Common myeloid progenitor, CD34-positive (primary cell): ENCODE data around the gene STAT3.

Experiments
- CTCF ChIA-PET: fragments of 350-600 bp; sonication (Branson Sonifier 250); formaldehyde crosslinking; loops from one replicate; lab custom pipeline; 2021; ENCODE audit warnings: antibody characterized with exemption; lab: Charles Lee
- POLR2A ChIA-PET: fragments of 350-600 bp; sonication (Branson Sonifier 250); formaldehyde crosslinking; loops from one replicate; lab custom pipeline; 2021; ENCODE audit warnings: antibody characterized with exemption; lab: Charles Lee
- DNase-seq, 3 donors: peaks; one replicate each; pipeline versions ENCODE4 v3.0.0 to v3.0.0-alpha.2; 2013
- H3K27ac ChIP-seq, 2 experiments: 1 replicate in 1 of 2; 2 replicates in 1 of 2; pipeline ENCODE4 v1.7.0; 2013; ENCODE audit warnings: inconsistent platforms in 2 of 2, low read length in 2 of 2, mild to moderate bottlenecking in 2 of 2, low read depth in 1 of 2, moderate library complexity in 1 of 2; ENCODE audit not compliant: severe bottlenecking in 2 of 2, insufficient read depth in 1 of 2, poor library complexity in 1 of 2
- H3K27me3 ChIP-seq, 5 experiments: replicated peaks in 2 of 5; 1 replicate in 3 of 5; 2 replicates in 2 of 5; pipeline versions ENCODE4 v1.6.1 to v1.7.0; 2013; ENCODE audit warnings: low read length in 4 of 5, mild to moderate bottlenecking in 2 of 5, moderate library complexity in 2 of 5, inconsistent platforms in 1 of 5; ENCODE audit not compliant: insufficient read depth in 5 of 5, control insufficient read depth in 4 of 5
- H3K36me3 ChIP-seq, 4 experiments: 1 replicate in 2 of 4; 2 replicates in 2 of 4; pipeline versions ENCODE4 v1.6.1 to v1.7.0; 2013; ENCODE audit warnings: low read length in 3 of 4, control low read depth in 1 of 4, mild to moderate bottlenecking in 1 of 4; ENCODE audit not compliant: control insufficient read depth in 4 of 4, insufficient read depth in 4 of 4
- H3K4me1 ChIP-seq, 4 experiments: 1 replicate in 3 of 4; 2 replicates in 1 of 4; pipeline versions ENCODE4 v1.6.1 to v1.7.1; 2013; ENCODE audit warnings: low read length in 3 of 4, mild to moderate bottlenecking in 3 of 4, control low read depth in 1 of 4, inconsistent platforms in 1 of 4, moderate library complexity in 1 of 4; ENCODE audit not compliant: control insufficient read depth in 4 of 4, insufficient read depth in 4 of 4; ENCODE audit errors: control extremely low read depth in 1 of 4
- H3K4me3 ChIP-seq, 7 experiments: 1 replicate in 4 of 7; 2 replicates in 3 of 7; pipeline versions ENCODE4 v1.5.1 to v1.7.0; 2013; ENCODE audit warnings: mild to moderate bottlenecking in 7 of 7, low read length in 6 of 7, moderate library complexity in 6 of 7, inconsistent platforms in 2 of 7, low read depth in 2 of 7, control low read depth in 1 of 7; ENCODE audit not compliant: insufficient read depth in 4 of 7, control insufficient read depth in 1 of 7; ENCODE audit errors: extremely low read depth in 1 of 7
- H3K9me3 ChIP-seq, 5 experiments: 1 replicate in 4 of 5; 2 replicates in 1 of 5; pipeline versions ENCODE4 v1.6.1 to v1.7.1; 2013; ENCODE audit warnings: low read length in 4 of 5, mild to moderate bottlenecking in 2 of 5, inconsistent platforms in 1 of 5, low read depth in 1 of 5, moderate library complexity in 1 of 5; ENCODE audit not compliant: control insufficient read depth in 4 of 5, insufficient read depth in 2 of 5; ENCODE audit errors: control extremely low read depth in 1 of 5
- WGBS: methylation state at CpG from one replicate; pipeline ENCODE4 v1.1.5; 2013; ENCODE audit not compliant: insufficient coverage; 5-methylcytosine and 5-hydroxymethylcytosine counted together

The STAT3 gene

GRCh38 chr17:42277342-42277712 lies 110.9 kb downstream of the STAT3 start:
- Histone ChIP-seq H3K4me1 (peaks cover 31 to 43% (median 37%) of the 10 kb centered on the region in 4 experiments), H3K27ac (peak overlapping the region in 1 of 2 experiments; percentile 83), H3K27me3 (no peaks in the 10 kb centered on the region), H3K4me3 (peak overlapping the region in 6 of 7 experiments; percentile 79 to 94 (median 87)), H3K36me3 (no peaks in the 10 kb centered on the region), H3K9me3 (no peaks in the 10 kb centered on the region)
- peak in 2 of 3 donors; percentile 27 to 32 for DNase-seq
- CTCF ChIA-PET: interaction anchor here (0.7 to 4.5 kb wide), 11 partner anchors 8 to 146 kb away, joined by 3 to 25 read pairs (median 3); partner anchors contain the start of genes CAVIN1 and STAT5A
- POLR2A ChIA-PET: interaction anchor here (0.9 to 2.0 kb wide), 5 partner anchors 9 to 55 kb away, joined by 3 to 23 read pairs (median 4); partner anchors contain the start of gene STAT5A
- WGBS: 32% methylated on average over 3 of the region's 6 CpGs

GRCh38 chr17:42276609-42277341 lies 111.5 kb downstream of the STAT3 start:
- no peaks in the 10 kb centered on the region for H3K36me3 ChIP-seq
- H3K27me3 ChIP-seq: no peaks in the 10 kb centered on the region
- DNase-seq: peak; percentile 67 to 79 (median 78)
- CTCF ChIA-PET: interaction anchor here (0.7 to 4.5 kb wide), 11 partner anchors 9 to 147 kb away, joined by 3 to 25 read pairs (median 3); partner anchors contain the start of genes CAVIN1 and STAT5A
- POLR2A ChIA-PET: interaction anchor here (0.9 to 2.0 kb wide), 6 partner anchors 9 to 55 kb away, joined by 3 to 23 read pairs (median 4); partner anchors contain the start of gene STAT5A
- WGBS: 0% methylated on average over 36 of the region's 44 CpGs
- peaks cover 37 to 49% (median 43%) of the 10 kb centered on the region in 4 experiments for H3K4me1 ChIP-seq
- H3K9me3 ChIP-seq: no peaks in the 10 kb centered on the region
- peak overlapping the region; percentile 66 to 83 for H3K27ac ChIP-seq
- H3K4me3 ChIP-seq: peak overlapping the region; percentile 68 to 94 (median 86)

GRCh38 chr17:42276359-42276608 lies 112.0 kb downstream of the STAT3 start, which contains the start of gene STAT5B:
STAT5B (minus strand) TSS chr17:42276391; CDS start chr17:42232127, 44,264 bp downstream.
- peaks cover 38 to 54% (median 45%) of the 10 kb centered on the region in 4 experiments for H3K4me1 ChIP-seq
- H3K36me3 ChIP-seq: no peaks in the 10 kb centered on the region
- 0% methylated on average over 34 of the region's 47 CpGs for WGBS
- DNase-seq: peak in 2 of 3 donors; percentile 72 to 85
- CTCF ChIA-PET: interaction anchor here (1.2 to 2.0 kb wide), 3 partner anchors 15 to 113 kb away, joined by 3 to 5 read pairs (median 4); no protein-coding TSS in a partner anchor
- H3K27me3 ChIP-seq: no peaks in the 10 kb centered on the region
- POLR2A ChIA-PET: interaction anchor here (1.1 to 2.0 kb wide), 4 partner anchors 12 to 54 kb away, joined by 4 to 23 read pairs (median 5); partner anchors contain the start of gene STAT5A
- no peaks in the 10 kb centered on the region for H3K9me3 ChIP-seq
- peak within 1 kb of the TSS; percentile 68 to 94 (median 86) for H3K4me3 ChIP-seq
- H3K27ac ChIP-seq: peak within 1 kb of the TSS; percentile 67 to 84

GRCh38 chr17:42275527-42276358 lies 112.5 kb downstream of the STAT3 start:
- Histone ChIP-seq H3K4me1 (peaks cover 41 to 58% (median 50%) of the 10 kb centered on the region in 4 experiments), H3K27ac (peak overlapping the region; percentile 67 to 84), H3K36me3 (no peaks in the 10 kb centered on the region), H3K4me3 (peak overlapping the region; percentile 68 to 94 (median 86)), H3K9me3 (no peaks in the 10 kb centered on the region), H3K27me3 (no peaks in the 10 kb centered on the region)
- under 1% methylated on average over 69 of the region's 82 CpGs for WGBS
- peak in 2 of 3 donors; percentile 60 to 72 for DNase-seq
- POLR2A ChIA-PET: interaction anchor here (0.8 to 2.0 kb wide), 5 partner anchors 9 to 54 kb away, joined by 3 to 5 read pairs (median 5); partner anchors contain the start of gene STAT5A
- CTCF ChIA-PET: interaction anchor here (0.8 to 2.0 kb wide), 13 partner anchors 8 to 114 kb away, joined by 3 to 10 read pairs (median 3); partner anchors contain the start of gene STAT5A

DNA sequence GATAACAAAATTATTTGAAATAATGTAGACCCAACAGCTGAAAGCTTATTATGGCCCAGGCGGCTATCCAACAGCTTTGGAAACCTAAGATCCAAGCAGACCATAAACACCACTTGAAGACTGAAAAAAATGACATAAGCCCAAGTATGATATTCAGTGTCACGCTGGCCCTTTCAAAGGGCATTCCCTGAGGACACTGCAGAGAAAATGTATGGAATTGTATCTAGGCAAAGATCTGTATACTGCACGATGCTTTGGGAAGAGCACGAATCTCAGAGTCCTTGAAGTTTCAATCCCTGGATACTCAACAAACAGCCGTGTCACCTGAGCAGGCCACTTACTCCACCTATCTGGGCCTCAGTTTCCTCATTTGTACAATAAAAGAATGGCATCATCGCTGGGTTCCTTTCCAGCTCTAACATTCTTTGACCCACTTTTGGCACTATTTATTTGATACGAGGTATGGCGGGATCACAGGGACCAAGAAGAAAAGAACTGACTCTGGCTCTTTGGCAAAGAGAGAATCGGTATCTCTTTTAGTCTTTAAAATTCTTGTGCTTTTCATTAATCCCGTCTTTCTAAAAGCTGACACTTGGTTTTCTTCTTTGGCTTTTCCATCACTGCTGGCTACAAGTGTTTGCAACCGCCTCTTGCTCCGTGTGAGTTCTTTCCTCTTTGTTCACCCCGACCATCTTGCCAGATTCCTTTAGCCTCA lies 113.3 kb downstream of the STAT3 start:
- H3K4me1 ChIP-seq: peaks cover 41 to 58% (median 51%) of the 10 kb centered on the region in 4 experiments
- WGBS: 18% methylated on average over 12 of the region's 13 CpGs
- peak overlapping the region; percentile 67 to 84 for H3K27ac ChIP-seq
- no peaks in the 10 kb centered on the region for H3K9me3 ChIP-seq
- H3K36me3 ChIP-seq: no peaks in the 10 kb centered on the region
- ChIA-PET CTCF (interaction anchor here (0.8 to 2.0 kb wide), 12 partner anchors 9 to 114 kb away, joined by 3 to 10 read pairs (median 3); partner anchors contain the start of gene STAT5A), POLR2A (interaction anchor here (0.8 to 1.4 kb wide), 4 partner anchors 10 to 24 kb away, joined by 3 to 5 read pairs (median 4); partner anchors contain the start of gene STAT5A)
- H3K27me3 ChIP-seq: no peaks in the 10 kb centered on the region
- H3K4me3 ChIP-seq: peak overlapping the region; percentile 68 to 94 (median 86)
- no peak for DNase-seq

- ChIA-PET CTCF (interaction anchor here (0.7 to 2.0 kb wide), 4 partner anchors 9 to 52 kb away, joined by 3 to 10 read pairs (median 4); no protein-coding TSS in a partner anchor), POLR2A (interaction anchor here (0.6 to 1.1 kb wide), 2 partner anchors 14 to 29 kb away, joined by 3 to 4 read pairs; partner anchors contain the start of gene STAT5A)
- 93% methylated on average over 2 of the region's 3 CpGs for WGBS
- H3K27ac ChIP-seq: peak overlapping the region; percentile 12 to 84
- H3K27me3 ChIP-seq: no peaks in the 10 kb centered on the region
- no peaks in the 10 kb centered on the region for H3K9me3 ChIP-seq
- H3K4me3 ChIP-seq: peak overlapping the region in 5 of 7 experiments; percentile 79 to 94 (median 88)
- no peak for DNase-seq
- H3K4me1 ChIP-seq: peaks cover 41 to 58% (median 51%) of the 10 kb centered on the region in 4 experiments
- no peaks in the 10 kb centered on the region for H3K36me3 ChIP-seq
These were observed 114.0 kb downstream of the STAT3 start for GRCh38 chr17:42274253-42274542.
